ENCODE data around the gene TP53AIP1. TPM values are rescaled to one million over a fixed set of nuclear protein-coding genes. Genes with fewer than 3 reads are reported as not detected.

The TP53AIP1 gene
- total and polyA plus RNA-seq, 2 experiments from 2014 or later: 0.07 TPM; not detected in 1

DNA sequence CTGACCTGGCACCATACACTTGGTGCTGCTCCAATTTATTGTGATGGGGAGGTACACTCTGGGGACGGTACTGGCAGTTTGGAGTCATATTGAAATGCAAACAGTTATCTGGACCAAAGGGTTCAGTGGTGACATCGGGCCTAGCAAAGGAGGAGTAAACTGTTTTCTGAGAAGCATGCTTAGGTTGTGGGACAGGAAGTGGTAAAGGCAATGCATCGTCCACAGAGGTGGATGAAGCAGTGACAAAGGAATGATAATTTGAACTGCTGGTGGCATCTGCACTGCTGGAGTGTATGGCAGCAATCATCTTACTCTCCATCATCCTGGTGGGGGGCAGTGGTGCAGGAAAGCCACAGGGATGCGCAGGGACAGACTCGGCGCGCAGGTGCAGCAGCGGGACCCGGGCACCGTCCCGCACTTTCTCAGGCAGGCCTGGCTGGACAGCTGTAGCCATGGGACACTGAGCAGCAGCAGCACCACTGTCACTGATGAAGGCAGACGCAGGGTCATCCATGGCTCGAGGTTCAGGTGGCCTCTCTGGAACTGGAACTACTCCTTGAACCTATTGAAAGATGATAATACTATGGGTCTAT is 28.0 kb upstream of the TP53AIP1 start (continued):
- TF ChIP-seq, protein P1, sequence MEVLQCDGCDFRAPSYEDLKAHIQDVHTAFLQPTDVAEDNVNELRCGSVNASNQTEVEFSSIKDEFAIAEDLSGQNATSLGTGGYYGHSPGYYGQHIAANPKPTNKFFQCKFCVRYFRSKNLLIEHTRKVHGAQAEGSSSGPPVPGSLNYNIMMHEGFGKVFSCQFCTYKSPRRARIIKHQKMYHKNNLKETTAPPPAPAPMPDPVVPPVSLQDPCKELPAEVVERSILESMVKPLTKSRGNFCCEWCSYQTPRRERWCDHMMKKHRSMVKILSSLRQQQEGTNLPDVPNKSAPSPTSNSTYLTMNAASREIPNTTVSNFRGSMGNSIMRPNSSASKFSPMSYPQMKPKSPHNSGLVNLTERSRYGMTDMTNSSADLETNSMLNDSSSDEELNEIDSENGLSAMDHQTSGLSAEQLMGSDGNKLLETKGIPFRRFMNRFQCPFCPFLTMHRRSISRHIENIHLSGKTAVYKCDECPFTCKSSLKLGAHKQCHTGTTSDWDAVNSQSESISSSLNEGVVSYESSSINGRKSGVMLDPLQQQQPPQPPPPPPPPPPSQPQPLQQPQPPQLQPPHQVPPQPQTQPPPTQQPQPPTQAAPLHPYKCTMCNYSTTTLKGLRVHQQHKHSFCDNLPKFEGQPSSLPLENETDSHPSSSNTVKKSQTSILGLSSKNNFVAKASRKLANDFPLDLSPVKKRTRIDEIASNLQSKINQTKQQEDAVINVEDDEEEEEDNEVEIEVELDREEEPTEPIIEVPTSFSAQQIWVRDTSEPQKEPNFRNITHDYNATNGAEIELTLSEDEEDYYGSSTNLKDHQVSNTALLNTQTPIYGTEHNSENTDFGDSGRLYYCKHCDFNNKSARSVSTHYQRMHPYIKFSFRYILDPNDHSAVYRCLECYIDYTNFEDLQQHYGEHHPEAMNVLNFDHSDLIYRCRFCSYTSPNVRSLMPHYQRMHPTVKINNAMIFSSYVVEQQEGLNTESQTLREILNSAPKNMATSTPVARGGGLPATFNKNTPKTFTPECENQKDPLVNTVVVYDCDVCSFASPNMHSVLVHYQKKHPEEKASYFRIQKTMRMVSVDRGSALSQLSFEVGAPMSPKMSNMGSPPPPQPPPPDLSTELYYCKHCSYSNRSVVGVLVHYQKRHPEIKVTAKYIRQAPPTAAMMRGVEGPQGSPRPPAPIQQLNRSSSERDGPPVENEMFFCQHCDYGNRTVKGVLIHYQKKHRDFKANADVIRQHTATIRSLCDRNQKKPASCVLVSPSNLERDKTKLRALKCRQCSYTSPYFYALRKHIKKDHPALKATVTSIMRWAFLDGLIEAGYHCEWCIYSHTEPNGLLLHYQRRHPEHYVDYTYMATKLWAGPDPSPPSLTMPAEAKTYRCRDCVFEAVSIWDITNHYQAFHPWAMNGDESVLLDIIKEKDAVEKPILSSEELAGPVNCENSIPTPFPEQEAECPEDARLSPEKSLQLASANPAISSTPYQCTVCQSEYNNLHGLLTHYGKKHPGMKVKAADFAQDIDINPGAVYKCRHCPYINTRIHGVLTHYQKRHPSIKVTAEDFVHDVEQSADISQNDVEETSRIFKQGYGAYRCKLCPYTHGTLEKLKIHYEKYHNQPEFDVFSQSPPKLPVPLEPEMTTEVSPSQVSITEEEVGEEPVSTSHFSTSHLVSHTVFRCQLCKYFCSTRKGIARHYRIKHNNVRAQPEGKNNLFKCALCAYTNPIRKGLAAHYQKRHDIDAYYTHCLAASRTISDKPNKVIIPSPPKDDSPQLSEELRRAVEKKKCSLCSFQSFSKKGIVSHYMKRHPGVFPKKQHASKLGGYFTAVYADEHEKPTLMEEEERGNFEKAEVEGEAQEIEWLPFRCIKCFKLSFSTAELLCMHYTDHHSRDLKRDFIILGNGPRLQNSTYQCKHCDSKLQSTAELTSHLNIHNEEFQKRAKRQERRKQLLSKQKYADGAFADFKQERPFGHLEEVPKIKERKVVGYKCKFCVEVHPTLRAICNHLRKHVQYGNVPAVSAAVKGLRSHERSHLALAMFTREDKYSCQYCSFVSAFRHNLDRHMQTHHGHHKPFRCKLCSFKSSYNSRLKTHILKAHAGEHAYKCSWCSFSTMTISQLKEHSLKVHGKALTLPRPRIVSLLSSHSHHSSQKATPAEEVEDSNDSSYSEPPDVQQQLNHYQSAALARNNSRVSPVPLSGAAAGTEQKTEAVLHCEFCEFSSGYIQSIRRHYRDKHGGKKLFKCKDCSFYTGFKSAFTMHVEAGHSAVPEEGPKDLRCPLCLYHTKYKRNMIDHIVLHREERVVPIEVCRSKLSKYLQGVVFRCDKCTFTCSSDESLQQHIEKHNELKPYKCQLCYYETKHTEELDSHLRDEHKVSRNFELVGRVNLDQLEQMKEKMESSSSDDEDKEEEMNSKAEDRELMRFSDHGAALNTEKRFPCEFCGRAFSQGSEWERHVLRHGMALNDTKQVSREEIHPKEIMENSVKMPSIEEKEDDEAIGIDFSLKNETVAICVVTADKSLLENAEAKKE (CRISPR knock-in tag; IDR thresholded peaks at IDR 0.05): no peak
- TF ChIP-seq ZNF114 (CRISPR knock-in tag; IDR thresholded peaks at IDR 0.05): no peak

DNA sequence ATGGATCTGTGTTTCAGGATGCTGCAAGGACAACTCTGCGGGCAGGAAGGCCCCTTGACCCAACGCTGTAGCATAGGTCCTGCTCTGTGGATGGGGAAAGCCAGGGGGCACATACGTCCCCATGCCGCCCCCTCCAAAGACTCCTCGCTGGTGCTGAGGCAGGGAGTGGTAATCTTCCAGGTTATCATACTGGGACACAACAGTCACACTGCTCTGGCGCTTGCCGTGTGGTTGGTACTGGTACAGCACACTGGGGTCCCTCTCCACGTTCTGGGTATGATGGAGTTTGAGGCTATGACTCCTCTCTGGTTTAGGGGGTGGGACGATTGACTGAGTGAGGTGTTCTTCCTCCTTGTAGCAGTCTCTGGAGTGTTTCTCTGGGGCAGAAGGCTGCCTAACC is 26.2 kb upstream of the TP53AIP1 start:
- Mint-ChIP-seq H3K4me1 (peaks cover 8% of the 10 kb centered on the region; the same call in 2 of the 3 replicates), H3K27ac (no peak overlapping the region), H3K9me3 (no peaks in the 10 kb centered on the region), H3K27me3 (ENCODE audit: insufficient read depth, low read depth, poor library complexity) (no peaks in the 10 kb centered on the region), H3K36me3 (ENCODE audit: low read depth) (peaks cover 21% of the 10 kb centered on the region; the same call in 2 of the 3 replicates), H3K4me3 (no peak overlapping the region)
- TF ChIP-seq, protein P2, sequence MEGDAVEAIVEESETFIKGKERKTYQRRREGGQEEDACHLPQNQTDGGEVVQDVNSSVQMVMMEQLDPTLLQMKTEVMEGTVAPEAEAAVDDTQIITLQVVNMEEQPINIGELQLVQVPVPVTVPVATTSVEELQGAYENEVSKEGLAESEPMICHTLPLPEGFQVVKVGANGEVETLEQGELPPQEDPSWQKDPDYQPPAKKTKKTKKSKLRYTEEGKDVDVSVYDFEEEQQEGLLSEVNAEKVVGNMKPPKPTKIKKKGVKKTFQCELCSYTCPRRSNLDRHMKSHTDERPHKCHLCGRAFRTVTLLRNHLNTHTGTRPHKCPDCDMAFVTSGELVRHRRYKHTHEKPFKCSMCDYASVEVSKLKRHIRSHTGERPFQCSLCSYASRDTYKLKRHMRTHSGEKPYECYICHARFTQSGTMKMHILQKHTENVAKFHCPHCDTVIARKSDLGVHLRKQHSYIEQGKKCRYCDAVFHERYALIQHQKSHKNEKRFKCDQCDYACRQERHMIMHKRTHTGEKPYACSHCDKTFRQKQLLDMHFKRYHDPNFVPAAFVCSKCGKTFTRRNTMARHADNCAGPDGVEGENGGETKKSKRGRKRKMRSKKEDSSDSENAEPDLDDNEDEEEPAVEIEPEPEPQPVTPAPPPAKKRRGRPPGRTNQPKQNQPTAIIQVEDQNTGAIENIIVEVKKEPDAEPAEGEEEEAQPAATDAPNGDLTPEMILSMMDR (conservative IDR thresholded peaks at IDR 0.05; ENCODE audit: low read depth in 2 of 2): peak in 1 of 2 experiments; percentile 19; a peak in 1 of 4 replicates
- TF ChIP-seq POLR2AphosphoS5 (IDR thresholded peaks at IDR 0.05; ENCODE audit: low read depth) (no peak), ZNF114 (CRISPR knock-in tag; IDR thresholded peaks at IDR 0.05) (no peak)
- Histone ChIP-seq H3F3A (replicated peaks; ENCODE audit: low read depth) (no peaks in the 10 kb centered on the region), H3K9me2 (ENCODE audit: insufficient read depth) (no peaks in the 10 kb centered on the region), H3K79me2 (replicated peaks; ENCODE audit: insufficient read depth) (no peaks in the 10 kb centered on the region), H3K4me3 (no peak overlapping the region), H4K20me1 (replicated peaks; ENCODE audit: insufficient read depth) (no peaks in the 10 kb centered on the region), H3K36me3 (ENCODE audit: insufficient read depth) (no peaks in the 10 kb centered on the region; the same call in 1 of the 2 replicates), H3K27ac (ENCODE audit: low read depth) (no peak overlapping the region), H2AFZ (no peak overlapping the region), H3K4me1 (ENCODE audit: insufficient read depth) (no peaks in the 10 kb centered on the region), H3K4me2 (no peak overlapping the region), H3K27me3 (ENCODE audit: insufficient read depth) (no peaks in the 10 kb centered on the region)
- ATAC-seq: peak; percentile 69
- DNase-seq (ENCODE audit: low spot score): peak; percentile 17

Measured in GM23338 (cell line).